Peyer's patch (tissue), 4 donors: ENCODE measurements around the gene MC1R.

Experiments
- POLR2A ChIP-seq, 2 donors: fragments of 450-650 bp; IDR thresholded peaks; one replicate each; pipeline ENCODE4 v1.5.1; 2017; ENCODE audit warnings: antibody characterized with exemption in 2 of 2, mild to moderate bottlenecking in 2 of 2, moderate library complexity in 2 of 2
- TF ChIP-seq, protein P1 (sequence below), 6 experiments: fragments of 450-650 bp in 4 of 6; fragments of 200-600 bp in 2 of 6; sonication (generic) in 1 of 6; IDR thresholded peaks; one replicate each; pipeline ENCODE4 v1.5.1; 2017 to 2019; ENCODE audit warnings: antibody characterized with exemption in 6 of 6, mild to moderate bottlenecking in 3 of 6, moderate library complexity in 1 of 6

GRCh38 chr16:89936508-89936907 is 17.8 kb downstream of the MC1R start:
- TF ChIP-seq, protein P1, sequence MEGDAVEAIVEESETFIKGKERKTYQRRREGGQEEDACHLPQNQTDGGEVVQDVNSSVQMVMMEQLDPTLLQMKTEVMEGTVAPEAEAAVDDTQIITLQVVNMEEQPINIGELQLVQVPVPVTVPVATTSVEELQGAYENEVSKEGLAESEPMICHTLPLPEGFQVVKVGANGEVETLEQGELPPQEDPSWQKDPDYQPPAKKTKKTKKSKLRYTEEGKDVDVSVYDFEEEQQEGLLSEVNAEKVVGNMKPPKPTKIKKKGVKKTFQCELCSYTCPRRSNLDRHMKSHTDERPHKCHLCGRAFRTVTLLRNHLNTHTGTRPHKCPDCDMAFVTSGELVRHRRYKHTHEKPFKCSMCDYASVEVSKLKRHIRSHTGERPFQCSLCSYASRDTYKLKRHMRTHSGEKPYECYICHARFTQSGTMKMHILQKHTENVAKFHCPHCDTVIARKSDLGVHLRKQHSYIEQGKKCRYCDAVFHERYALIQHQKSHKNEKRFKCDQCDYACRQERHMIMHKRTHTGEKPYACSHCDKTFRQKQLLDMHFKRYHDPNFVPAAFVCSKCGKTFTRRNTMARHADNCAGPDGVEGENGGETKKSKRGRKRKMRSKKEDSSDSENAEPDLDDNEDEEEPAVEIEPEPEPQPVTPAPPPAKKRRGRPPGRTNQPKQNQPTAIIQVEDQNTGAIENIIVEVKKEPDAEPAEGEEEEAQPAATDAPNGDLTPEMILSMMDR (IDR thresholded peaks at IDR 0.05) = no peak
- TF ChIP-seq POLR2A (IDR thresholded peaks at IDR 0.05) = no peak
